HUES6 (cell line): Measurements from ENCODE around the gene ASCL2.

Source experiments
- H3K27ac ChIP-seq: 2 replicates; pipeline ENCODE4 v1.7.0; 2013; ENCODE audit warnings: low read depth, mild to moderate bottlenecking, low read length, inconsistent platforms
- H3K27me3 ChIP-seq: 2 replicates; pipeline ENCODE4 v1.6.1; 2013; ENCODE audit warnings: low read length; ENCODE audit not compliant: control insufficient read depth, insufficient read depth
- H3K36me3 ChIP-seq: 2 replicates; pipeline ENCODE4 v1.6.1; 2013; ENCODE audit warnings: low read length; ENCODE audit not compliant: control insufficient read depth, insufficient read depth
- H3K4me1 ChIP-seq: 2 replicates; pipeline ENCODE4 v1.6.1; 2013; ENCODE audit warnings: low read length; ENCODE audit not compliant: control insufficient read depth, insufficient read depth
- H3K4me3 ChIP-seq: 2 replicates; pipeline ENCODE4 v1.5.1; 2013; ENCODE audit warnings: low read depth, low read length
- H3K9ac ChIP-seq: one replicate; pipeline ENCODE4 v1.6.1; 2013; ENCODE audit warnings: mild to moderate bottlenecking, low read length
- H3K9me3 ChIP-seq: 2 replicates; pipeline ENCODE4 v1.6.1; 2013; ENCODE audit warnings: low read depth, low read length; ENCODE audit not compliant: control insufficient read depth, insufficient read depth

Gene ASCL2

GRCh38 chr11:2314136-2314524 is 43.7 kb upstream of the ASCL2 start:
- H3K36me3 ChIP-seq: no peaks in the 10 kb centered on the region
- H3K27ac ChIP-seq: no peak overlapping the region
- H3K4me3 ChIP-seq: no peak overlapping the region
- H3K27me3 ChIP-seq: no peaks in the 10 kb centered on the region
- H3K9me3 ChIP-seq: no peaks in the 10 kb centered on the region
- no peak overlapping the region for H3K9ac ChIP-seq
- peaks cover 7% of the 10 kb centered on the region; the same call in 1 of the 2 replicates for H3K4me1 ChIP-seq

GRCh38 chr11:2313051-2313951 is 42.9 kb upstream of the ASCL2 start:
- H3K4me1 ChIP-seq: peaks cover 7% of the 10 kb centered on the region; the same call in 1 of the 2 replicates
- no peaks in the 10 kb centered on the region for H3K27me3 ChIP-seq

DNA sequence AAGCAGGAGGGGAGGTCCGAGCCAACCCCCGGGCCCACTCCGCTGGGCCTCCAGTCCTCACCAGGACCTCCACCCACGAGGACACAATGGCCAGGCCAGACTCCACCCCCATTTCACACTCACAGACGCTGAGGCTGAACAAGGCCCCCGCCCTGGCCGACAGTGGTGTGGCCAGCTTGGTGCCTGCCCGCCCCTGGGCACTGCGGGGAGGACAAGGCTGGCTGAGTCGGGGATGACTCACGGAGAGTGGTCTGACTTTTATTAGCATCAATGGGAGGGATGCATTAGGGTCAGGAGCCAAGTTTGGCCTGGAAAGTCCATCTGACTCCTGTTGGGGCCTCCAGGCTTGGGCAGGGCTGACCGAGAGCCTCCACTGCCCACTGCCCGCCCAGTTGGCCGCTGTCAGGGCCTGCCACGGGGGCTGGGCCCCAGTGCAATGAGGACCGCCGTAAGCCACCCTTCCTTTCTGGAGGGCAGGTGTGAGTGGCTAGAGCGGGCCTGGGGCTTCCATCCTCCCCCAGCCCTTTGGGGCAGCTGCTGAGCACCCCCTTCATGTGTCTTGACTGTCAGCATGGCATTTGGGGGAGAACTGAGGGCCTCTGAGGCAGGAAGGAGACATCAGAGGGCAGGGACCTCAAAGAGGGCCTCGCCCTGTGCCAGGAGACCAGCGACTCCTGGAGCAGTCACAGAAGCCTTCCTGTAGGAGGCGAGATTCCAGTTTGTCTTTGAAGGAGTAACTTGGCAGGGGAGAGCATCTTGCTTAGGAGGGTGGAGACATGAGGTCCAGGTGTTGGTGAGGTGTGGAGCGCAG is 42.0 kb upstream of the ASCL2 start:
- peaks cover 7% of the 10 kb centered on the region; the same call in 1 of the 2 replicates for H3K4me1 ChIP-seq
- H3K36me3 ChIP-seq: no peaks in the 10 kb centered on the region
- no peak overlapping the region for H3K4me3 ChIP-seq
- H3K9ac ChIP-seq: no peak overlapping the region
- H3K27ac ChIP-seq: no peak overlapping the region
- H3K27me3 ChIP-seq: no peaks in the 10 kb centered on the region
- no peaks in the 10 kb centered on the region for H3K9me3 ChIP-seq

More at GRCh38 chr11:2313051-2313951, 42.9 kb upstream of the ASCL2 start:
- Histone ChIP-seq H3K4me3 (no peak overlapping the region), H3K9me3 (no peaks in the 10 kb centered on the region), H3K36me3 (no peaks in the 10 kb centered on the region), H3K9ac (no peak overlapping the region), H3K27ac (no peak overlapping the region)

DNA sequence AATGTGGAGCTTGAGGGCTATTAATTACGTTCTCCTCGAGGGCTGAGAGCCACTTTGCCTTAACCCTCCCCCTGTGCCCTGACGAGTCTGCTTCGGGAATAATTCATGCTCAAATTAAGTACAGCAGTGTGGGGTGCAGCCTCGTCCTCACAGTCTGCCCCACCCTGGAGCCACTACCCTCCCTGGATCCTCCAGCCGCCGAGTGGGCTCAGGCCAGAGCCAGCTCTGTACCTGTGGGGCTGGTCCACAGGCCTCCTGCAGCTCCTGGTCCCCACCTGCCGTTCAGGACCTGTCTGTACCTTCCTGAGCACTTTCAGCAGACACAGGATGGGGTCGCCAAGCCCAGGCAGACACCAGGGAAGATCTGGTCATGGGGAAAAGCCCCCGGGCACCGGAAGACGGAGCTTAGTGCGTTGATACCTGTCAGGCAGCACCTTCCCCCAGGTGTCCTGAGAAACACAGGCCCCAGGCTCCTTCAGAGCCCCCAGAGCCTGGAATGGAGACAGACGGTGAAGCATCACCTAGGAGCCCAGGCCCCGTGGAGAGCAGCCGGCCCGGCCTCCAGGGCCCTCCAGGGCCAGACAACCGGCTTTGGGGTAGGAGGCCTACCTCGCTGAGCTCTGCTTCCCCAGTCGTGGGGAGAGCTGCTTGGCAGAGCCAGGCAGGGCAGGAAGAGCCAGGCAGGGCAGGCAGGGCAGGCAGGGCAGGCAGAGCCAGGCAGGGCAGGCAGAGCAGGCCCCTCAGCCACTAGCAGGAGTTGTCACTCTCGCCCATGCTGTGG is 41.2 kb upstream of the ASCL2 start:
- H3K4me1 ChIP-seq: peaks cover 7% of the 10 kb centered on the region; the same call in 1 of the 2 replicates

DNA sequence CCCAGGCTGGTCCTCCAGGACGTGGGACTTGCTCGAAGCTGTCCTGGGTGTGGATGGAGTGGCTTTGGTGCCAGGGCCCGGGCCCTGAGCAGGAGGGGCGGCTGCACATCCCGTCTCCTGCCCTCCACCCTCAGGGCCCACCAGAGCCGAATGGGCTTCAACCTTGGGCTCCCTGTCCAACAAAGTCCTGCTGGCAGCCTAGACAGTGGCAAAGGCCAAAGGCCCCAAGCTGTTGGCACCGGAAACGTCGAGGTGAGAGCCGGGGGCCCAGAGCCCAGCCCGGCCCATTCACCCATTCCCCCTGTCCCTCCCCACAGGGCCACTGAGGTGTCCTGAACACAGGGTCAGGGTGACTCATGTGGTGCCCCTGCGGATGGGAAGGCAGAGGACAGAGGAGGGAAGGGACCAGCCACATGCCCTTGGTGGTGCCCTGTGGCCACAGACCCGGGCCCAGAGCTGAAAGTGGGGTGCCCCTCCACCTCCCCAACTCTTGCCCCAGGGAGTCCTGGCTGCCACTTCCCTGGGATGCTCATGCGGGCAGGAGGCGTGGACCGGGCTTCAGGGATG is 40.5 kb upstream of the ASCL2 start:
- no peaks in the 10 kb centered on the region for H3K36me3 ChIP-seq
- no peaks in the 10 kb centered on the region for H3K27me3 ChIP-seq

More for the DNA sequence above, 41.2 kb upstream of the ASCL2 start:
- no peak overlapping the region for H3K27ac ChIP-seq
- H3K27me3 ChIP-seq: no peaks in the 10 kb centered on the region
- H3K9me3 ChIP-seq: no peaks in the 10 kb centered on the region
- no peaks in the 10 kb centered on the region for H3K36me3 ChIP-seq
- no peak overlapping the region for H3K4me3 ChIP-seq
- H3K9ac ChIP-seq: no peak overlapping the region

GRCh38 chr11:2310073-2310785 is 39.8 kb upstream of the ASCL2 start:
- Histone ChIP-seq H3K9me3 (no peaks in the 10 kb centered on the region), H3K9ac (no peak overlapping the region), H3K27me3 (no peaks in the 10 kb centered on the region), H3K27ac (no peak overlapping the region), H3K4me1 (peaks cover 13% of the 10 kb centered on the region; the same call in 1 of the 2 replicates), H3K4me3 (no peak overlapping the region), H3K36me3 (no peaks in the 10 kb centered on the region)

More for the DNA sequence above, 40.5 kb upstream of the ASCL2 start:
- peaks cover 8% of the 10 kb centered on the region; the same call in 1 of the 2 replicates for H3K4me1 ChIP-seq
- H3K9ac ChIP-seq: no peak overlapping the region
- no peaks in the 10 kb centered on the region for H3K9me3 ChIP-seq
- H3K4me3 ChIP-seq: no peak overlapping the region
- no peak overlapping the region for H3K27ac ChIP-seq

DNA sequence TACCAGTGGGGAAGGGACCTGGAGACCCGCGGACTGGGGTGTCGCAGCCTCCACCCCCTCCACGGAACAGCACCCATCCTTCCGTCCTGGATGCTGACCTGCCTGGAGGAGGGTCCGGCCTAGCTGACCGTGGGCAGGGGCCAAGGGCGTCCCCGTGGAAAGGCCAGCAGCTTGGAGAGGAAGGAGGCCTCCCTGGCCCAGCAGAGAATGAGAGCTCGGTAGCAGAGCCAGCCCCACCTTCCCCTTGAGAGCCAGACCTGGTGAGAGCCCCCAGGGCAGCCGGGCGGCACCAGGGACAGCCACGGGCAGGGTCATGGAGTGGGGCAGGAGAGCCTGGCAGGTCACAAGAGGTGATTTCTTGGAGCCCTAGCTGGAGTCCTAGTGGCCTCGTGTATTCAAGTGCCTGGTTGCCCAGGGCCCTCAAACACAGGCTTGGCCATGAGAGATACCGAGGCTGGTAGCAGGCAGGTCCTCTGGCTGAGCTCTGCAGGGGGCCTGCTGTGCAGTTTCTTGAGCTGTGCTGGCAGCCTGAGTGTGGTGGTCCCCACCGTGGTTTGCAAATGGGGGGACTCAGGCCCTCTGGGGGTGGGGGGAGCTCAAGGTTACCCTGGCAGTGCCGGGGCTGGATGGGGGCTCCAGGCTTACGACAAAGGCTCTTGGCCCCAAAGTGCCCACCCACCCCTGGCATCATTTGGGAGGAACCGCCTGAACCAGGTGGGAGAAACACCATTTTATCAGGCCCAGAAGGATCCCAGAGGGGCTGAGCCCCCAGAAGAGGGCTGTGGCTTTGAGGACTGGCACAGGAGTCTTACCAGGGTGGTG is 39.1 kb upstream of the ASCL2 start:
- H3K36me3 ChIP-seq: no peaks in the 10 kb centered on the region
- no peaks in the 10 kb centered on the region for H3K27me3 ChIP-seq
- H3K9me3 ChIP-seq: no peaks in the 10 kb centered on the region
- H3K9ac ChIP-seq: no peak overlapping the region
- H3K4me1 ChIP-seq: peaks cover 10% of the 10 kb centered on the region; the same call in 1 of the 2 replicates
- H3K4me3 ChIP-seq: no peak overlapping the region
- H3K27ac ChIP-seq: no peak overlapping the region

- Histone ChIP-seq H3K9ac (no peak overlapping the region), H3K36me3 (no peaks in the 10 kb centered on the region), H3K4me1 (peaks cover 10% of the 10 kb centered on the region; the same call in 1 of the 2 replicates), H3K4me3 (no peak overlapping the region), H3K27me3 (no peaks in the 10 kb centered on the region), H3K9me3 (no peaks in the 10 kb centered on the region), H3K27ac (no peak overlapping the region)
These were observed 38.3 kb upstream of the ASCL2 start for GRCh38 chr11:2308713-2309112.

DNA sequence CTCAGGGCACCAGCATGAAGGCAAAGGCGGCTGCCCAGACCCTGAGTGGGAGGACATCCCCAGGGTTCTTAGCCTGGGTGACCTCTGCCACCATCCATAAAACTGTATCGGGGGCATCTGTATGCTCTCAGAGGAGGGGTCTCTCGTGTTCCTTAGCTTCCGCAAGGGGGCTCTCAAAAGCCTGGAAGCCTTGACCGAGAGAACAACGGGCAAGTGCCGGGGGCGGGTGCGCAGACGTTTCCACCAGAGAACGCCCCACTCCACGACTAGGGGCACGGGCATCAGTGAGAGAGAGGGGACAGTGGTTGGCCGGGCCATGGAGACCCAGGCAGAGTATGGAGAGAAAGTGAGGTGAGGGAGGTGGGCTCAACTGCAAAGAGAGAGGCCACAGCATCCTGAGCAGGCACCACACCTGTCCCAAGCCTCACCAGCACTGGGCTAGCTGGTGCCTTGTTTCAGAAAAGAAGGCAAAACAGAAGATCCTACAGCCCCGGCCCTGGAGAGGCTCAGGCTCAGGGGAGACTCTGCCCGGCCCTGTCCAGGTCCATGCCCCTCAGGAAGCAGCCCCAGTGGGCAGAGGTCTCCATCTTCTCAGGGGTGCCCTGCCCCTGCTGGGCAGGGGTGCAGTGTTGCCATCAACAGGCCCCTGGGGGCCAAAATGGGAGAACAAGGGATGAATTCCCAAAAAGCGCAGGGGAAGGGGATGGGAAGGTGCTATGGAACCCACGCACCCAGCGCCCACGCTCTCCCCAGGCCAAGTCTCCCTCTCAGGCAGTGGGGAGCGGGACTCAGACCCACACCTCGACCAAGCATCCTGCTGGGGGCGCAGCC is 37.3 kb upstream of the ASCL2 start:
- Histone ChIP-seq H3K27ac (no peak overlapping the region), H3K27me3 (no peaks in the 10 kb centered on the region)

More for the DNA sequence above, 37.3 kb upstream of the ASCL2 start:
- no peak overlapping the region for H3K4me3 ChIP-seq
- H3K36me3 ChIP-seq: no peaks in the 10 kb centered on the region
- peaks cover 10% of the 10 kb centered on the region; the same call in 1 of the 2 replicates for H3K4me1 ChIP-seq
- H3K9ac ChIP-seq: no peak overlapping the region
- no peaks in the 10 kb centered on the region for H3K9me3 ChIP-seq
